Progenitor cell of endocrine pancreas (in vitro differentiated cells): ENCODE results near the gene PRUNE2. TPM values are rescaled to one million over a fixed set of nuclear protein-coding genes. Genes with fewer than 3 reads are reported as not detected.
"Not testable (repeated sequence)": the region's sequence is repeated elsewhere in the genome, so short reads cannot be mapped to it uniquely, and the experiment has no call there.

ENCODE experiments used
- DNase-seq: peaks from one replicate; pipeline ENCODE4 v3.0.0; 2021; ENCODE audit warnings: low spot score; ENCODE audit not compliant: unreplicated experiment
- H3K27ac Mint-ChIP-seq: 2 replicates; pipeline ENCODE4 v1.8.0; 2021; ENCODE audit warnings: mild to moderate bottlenecking, moderate library complexity, mixed read lengths
- H3K27me3 Mint-ChIP-seq: 2 replicates; pipeline ENCODE4 v1.8.0; 2021; ENCODE audit warnings: mixed read lengths
- H3K36me3 Mint-ChIP-seq: 2 replicates; pipeline ENCODE4 v1.8.0; 2022; ENCODE audit warnings: mixed read lengths; ENCODE audit not compliant: insufficient read depth
- H3K4me1 Mint-ChIP-seq: 2 replicates; pipeline ENCODE4 v1.8.0; 2021; ENCODE audit warnings: low read depth, mixed read lengths
- H3K4me3 Mint-ChIP-seq: 2 replicates; pipeline ENCODE4 v1.8.0; 2021; ENCODE audit warnings: low read depth, mild to moderate bottlenecking, moderate library complexity, mixed read lengths
- H3K9me3 Mint-ChIP-seq: 2 replicates; pipeline ENCODE4 v1.8.0; 2021; ENCODE audit warnings: low read depth, mixed read lengths
- total RNA-seq: library from RNA; stranded (reverse); gene quantifications from 2 replicates; pipeline ENCODE4 v1.2.1, GENCODE V29; 2021
- TF ChIP-seq, protein P1 (sequence below): fragments of 200-600 bp; sonication (generic); IDR thresholded peaks from one replicate; pipeline ENCODE4 v1.5.0; 2021; ENCODE audit warnings: antibody characterized with exemption, mild to moderate bottlenecking; ENCODE audit not compliant: unreplicated experiment

PRUNE2 gene
- total RNA-seq, 1 donor from 2014 or later = 5.6 TPM

- TF ChIP-seq, protein P1, sequence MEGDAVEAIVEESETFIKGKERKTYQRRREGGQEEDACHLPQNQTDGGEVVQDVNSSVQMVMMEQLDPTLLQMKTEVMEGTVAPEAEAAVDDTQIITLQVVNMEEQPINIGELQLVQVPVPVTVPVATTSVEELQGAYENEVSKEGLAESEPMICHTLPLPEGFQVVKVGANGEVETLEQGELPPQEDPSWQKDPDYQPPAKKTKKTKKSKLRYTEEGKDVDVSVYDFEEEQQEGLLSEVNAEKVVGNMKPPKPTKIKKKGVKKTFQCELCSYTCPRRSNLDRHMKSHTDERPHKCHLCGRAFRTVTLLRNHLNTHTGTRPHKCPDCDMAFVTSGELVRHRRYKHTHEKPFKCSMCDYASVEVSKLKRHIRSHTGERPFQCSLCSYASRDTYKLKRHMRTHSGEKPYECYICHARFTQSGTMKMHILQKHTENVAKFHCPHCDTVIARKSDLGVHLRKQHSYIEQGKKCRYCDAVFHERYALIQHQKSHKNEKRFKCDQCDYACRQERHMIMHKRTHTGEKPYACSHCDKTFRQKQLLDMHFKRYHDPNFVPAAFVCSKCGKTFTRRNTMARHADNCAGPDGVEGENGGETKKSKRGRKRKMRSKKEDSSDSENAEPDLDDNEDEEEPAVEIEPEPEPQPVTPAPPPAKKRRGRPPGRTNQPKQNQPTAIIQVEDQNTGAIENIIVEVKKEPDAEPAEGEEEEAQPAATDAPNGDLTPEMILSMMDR = no peak
- Mint-ChIP-seq H3K4me1 (no peaks in the 10 kb centered on the region), H3K9me3 (peaks cover 4% of the 10 kb centered on the region), H3K36me3 (no peaks in the 10 kb centered on the region), H3K4me3 (no peak overlapping the region), H3K27ac (no peak overlapping the region), H3K27me3 (no peaks in the 10 kb centered on the region)
- no peak for DNase-seq
These were observed 46.1 kb downstream of the PRUNE2 start for GRCh38 chr9:76859860-76860259.

GRCh38 chr9:76858248-76858647, 47.7 kb downstream of the PRUNE2 start:
- H3K36me3 Mint-ChIP-seq, H3K4me1 Mint-ChIP-seq, H3K4me3 Mint-ChIP-seq, H3K9me3 Mint-ChIP-seq, H3K27ac Mint-ChIP-seq, H3K27me3 Mint-ChIP-seq, DNase-seq: not testable (repeated sequence)

DNA sequence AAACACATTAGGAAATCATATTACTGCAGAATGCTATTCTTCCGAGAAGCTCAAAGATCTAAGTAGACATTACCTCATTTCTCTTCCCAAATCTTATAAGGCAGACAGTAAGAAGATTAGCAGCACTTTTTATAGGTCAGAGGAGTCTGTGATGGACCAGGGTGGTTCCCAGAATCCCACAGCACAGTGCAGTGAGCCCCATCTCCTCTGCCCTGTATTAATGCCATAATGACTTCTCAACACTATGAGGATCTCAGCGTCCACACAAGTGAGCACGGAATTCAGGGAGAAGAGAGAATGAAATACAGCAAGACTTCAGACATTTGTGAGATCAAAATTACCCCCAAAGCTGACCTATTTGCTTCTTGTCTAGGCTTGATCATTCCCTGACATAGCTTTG, 49.9 kb downstream of the PRUNE2 start:
- H3K36me3 Mint-ChIP-seq = no peaks in the 10 kb centered on the region
- no peak overlapping the region for H3K4me3 Mint-ChIP-seq
- TF ChIP-seq, protein P1 = no peak
- peaks cover 4% of the 10 kb centered on the region for H3K9me3 Mint-ChIP-seq
- H3K27ac Mint-ChIP-seq = no peak overlapping the region
- no peak for DNase-seq
- no peaks in the 10 kb centered on the region for H3K27me3 Mint-ChIP-seq
- H3K4me1 Mint-ChIP-seq = peaks cover 4% of the 10 kb centered on the region

GRCh38 chr9:76855015-76855414, 50.9 kb downstream of the PRUNE2 start:
- H3K9me3 Mint-ChIP-seq = peaks cover 4% of the 10 kb centered on the region
- TF ChIP-seq, protein P1 = no peak
- no peaks in the 10 kb centered on the region for H3K27me3 Mint-ChIP-seq
- no peak overlapping the region for H3K4me3 Mint-ChIP-seq
- H3K36me3 Mint-ChIP-seq = no peaks in the 10 kb centered on the region
- no peak overlapping the region for H3K27ac Mint-ChIP-seq
- peaks cover 4% of the 10 kb centered on the region for H3K4me1 Mint-ChIP-seq
- DNase-seq = no peak

DNA sequence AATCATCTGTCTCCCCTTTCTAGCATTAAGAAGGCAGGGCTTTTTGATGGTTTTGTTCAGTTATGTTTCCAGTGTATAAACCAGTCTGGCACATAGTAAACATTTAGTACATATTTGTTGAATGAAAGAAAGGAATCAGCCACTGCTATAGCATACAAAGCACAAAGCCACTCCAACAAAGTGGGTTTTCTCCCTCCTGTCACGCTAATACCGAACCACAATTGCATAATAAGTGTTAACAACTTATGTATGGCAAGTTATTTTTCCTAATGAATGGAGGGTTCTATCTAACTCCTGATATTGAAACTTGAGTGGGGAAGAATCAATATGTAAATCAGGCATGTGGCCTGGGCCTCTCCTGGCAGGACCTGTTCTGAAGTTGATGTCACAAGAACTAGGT, 53.9 kb downstream of the PRUNE2 start:
- no peak for DNase-seq
- no peak overlapping the region for H3K4me3 Mint-ChIP-seq
- peaks cover 4% of the 10 kb centered on the region for H3K4me1 Mint-ChIP-seq
- H3K27me3 Mint-ChIP-seq = no peaks in the 10 kb centered on the region
- TF ChIP-seq, protein P1 = no peak
- no peak overlapping the region for H3K27ac Mint-ChIP-seq
- H3K9me3 Mint-ChIP-seq = no peaks in the 10 kb centered on the region
- no peaks in the 10 kb centered on the region for H3K36me3 Mint-ChIP-seq

DNA sequence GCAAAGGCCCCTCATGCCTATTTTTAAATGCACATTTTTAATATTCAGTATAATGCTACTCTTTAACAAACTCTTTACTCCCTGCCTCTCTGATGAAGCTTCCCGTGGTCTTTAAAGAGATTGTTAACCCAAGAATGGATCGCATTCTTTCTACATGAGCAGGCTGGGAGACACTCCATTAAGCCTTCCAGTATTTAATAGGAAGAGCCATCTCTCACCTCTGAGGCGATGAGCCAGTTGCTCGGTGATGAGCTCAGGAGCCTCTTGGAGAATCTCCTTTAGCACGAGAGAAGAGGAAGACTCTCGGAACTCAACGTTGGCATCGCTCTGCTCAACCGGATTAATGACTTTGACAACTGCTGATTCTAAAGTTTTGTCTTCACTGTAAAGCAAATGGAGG, 59.6 kb downstream of the PRUNE2 start:
- no peak overlapping the region for H3K4me3 Mint-ChIP-seq
- TF ChIP-seq, protein P1 = no peak
- no peak overlapping the region for H3K27ac Mint-ChIP-seq
- H3K4me1 Mint-ChIP-seq = no peaks in the 10 kb centered on the region
- H3K9me3 Mint-ChIP-seq = no peaks in the 10 kb centered on the region
- H3K27me3 Mint-ChIP-seq = peaks cover 8% of the 10 kb centered on the region
- H3K36me3 Mint-ChIP-seq = no peaks in the 10 kb centered on the region
- DNase-seq = no peak
